ENCODE results near the gene TUBB2B.

DNA sequence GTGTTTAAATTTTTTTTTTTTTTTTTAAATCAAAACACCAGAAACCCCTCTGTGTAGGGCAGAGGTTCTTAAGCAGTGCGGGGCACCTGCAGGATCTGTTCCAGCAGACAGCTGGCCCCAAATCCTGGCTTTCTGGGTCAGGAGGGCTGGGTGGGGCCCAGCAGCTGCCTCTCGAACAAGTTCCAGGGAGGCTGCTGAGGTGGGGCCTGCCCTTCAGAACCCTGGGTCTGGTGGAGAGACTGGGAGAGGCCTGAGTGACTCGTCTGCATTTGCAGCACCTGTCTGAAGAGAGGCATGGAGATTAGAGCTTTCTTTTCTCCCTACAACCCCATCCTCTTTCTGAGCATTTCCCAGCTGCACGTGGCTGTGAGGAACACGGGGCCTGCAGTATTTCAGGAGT lies 39.7 kb upstream of the TUBB2B start:
- TF ChIP-seq, protein P1, sequence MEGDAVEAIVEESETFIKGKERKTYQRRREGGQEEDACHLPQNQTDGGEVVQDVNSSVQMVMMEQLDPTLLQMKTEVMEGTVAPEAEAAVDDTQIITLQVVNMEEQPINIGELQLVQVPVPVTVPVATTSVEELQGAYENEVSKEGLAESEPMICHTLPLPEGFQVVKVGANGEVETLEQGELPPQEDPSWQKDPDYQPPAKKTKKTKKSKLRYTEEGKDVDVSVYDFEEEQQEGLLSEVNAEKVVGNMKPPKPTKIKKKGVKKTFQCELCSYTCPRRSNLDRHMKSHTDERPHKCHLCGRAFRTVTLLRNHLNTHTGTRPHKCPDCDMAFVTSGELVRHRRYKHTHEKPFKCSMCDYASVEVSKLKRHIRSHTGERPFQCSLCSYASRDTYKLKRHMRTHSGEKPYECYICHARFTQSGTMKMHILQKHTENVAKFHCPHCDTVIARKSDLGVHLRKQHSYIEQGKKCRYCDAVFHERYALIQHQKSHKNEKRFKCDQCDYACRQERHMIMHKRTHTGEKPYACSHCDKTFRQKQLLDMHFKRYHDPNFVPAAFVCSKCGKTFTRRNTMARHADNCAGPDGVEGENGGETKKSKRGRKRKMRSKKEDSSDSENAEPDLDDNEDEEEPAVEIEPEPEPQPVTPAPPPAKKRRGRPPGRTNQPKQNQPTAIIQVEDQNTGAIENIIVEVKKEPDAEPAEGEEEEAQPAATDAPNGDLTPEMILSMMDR (conservative IDR thresholded peaks at IDR 0.05 in 1 of 2, IDR thresholded peaks at IDR 0.05 in 1 of 2; ENCODE audit: extremely low read depth in 1 of 2, insufficient read depth in 1 of 2, low read depth in 1 of 2, low read length in 2 of 2), result no peak
- no peak for TF ChIP-seq EZH2 (IDR thresholded peaks at IDR 0.05; ENCODE audit: borderline replicate concordance, low read length)

Data from mammary epithelial cell (primary cell).